Measurements from ENCODE around the gene RPS27. TPM values are rescaled to one million over a fixed set of nuclear protein-coding genes. Genes with fewer than 3 reads are reported as not detected.
A peak's percentile ranks its signal among the peaks of the same experiment; 100 is the strongest.

RPS27 gene
- total and polyA plus RNA-seq, 2 experiments from 2014 or later = 1,371 to 3,355 TPM

- TF ChIP-seq CTCF (conservative IDR thresholded peaks at IDR 0.05; ENCODE audit: low read depth in 2 of 2) (peak; percentile 15 to 59; a peak in 2 of 4 replicates), ZNF331 (CRISPR knock-in tag; IDR thresholded peaks at IDR 0.05; ENCODE audit: low read depth) (no peak), CREB1 (CRISPR knock-in tag; IDR thresholded peaks at IDR 0.05; ENCODE audit: low read depth) (peak; percentile 45; the same call in 1 of the 2 replicates)
Measured at GRCh38 chr1:153967107-153967999, 23.2 kb upstream of the RPS27 start, which contains the start of gene CREB3L4 (continued).

GRCh38 chr1:153968000-153968363, 22.6 kb upstream of the RPS27 start:
- Mint-ChIP-seq H3K4me1 (peaks cover 21% of the 10 kb centered on the region), H3K4me3 (peak overlapping the region; percentile 81), H3K27me3 (ENCODE audit: insufficient read depth, low read depth, poor library complexity) (peaks cover 17% of the 10 kb centered on the region), H3K27ac (peak overlapping the region; percentile 97), H3K36me3 (ENCODE audit: low read depth) (peaks cover 35% of the 10 kb centered on the region), H3K9me3 (peaks cover 4% of the 10 kb centered on the region; the same call in 1 of the 3 replicates)
- Histone ChIP-seq H4K20me1 (replicated peaks; ENCODE audit: insufficient read depth) (no peaks in the 10 kb centered on the region), H3K4me1 (ENCODE audit: insufficient read depth) (peaks cover 28% of the 10 kb centered on the region), H3K4me3 (peak overlapping the region; percentile 62), H3K79me2 (replicated peaks; ENCODE audit: insufficient read depth) (peaks cover 28% of the 10 kb centered on the region), H3K27me3 (ENCODE audit: insufficient read depth) (no peaks in the 10 kb centered on the region), H3F3A (replicated peaks; ENCODE audit: low read depth) (peaks cover 27% of the 10 kb centered on the region; the same call in 1 of the 2 replicates), H2AFZ (no peak overlapping the region), H3K27ac (ENCODE audit: low read depth) (peak overlapping the region; percentile 97), H3K36me3 (ENCODE audit: insufficient read depth) (no peaks in the 10 kb centered on the region; the same call in 1 of the 2 replicates), H3K9me2 (ENCODE audit: insufficient read depth) (no peaks in the 10 kb centered on the region), H3K4me2 (peak overlapping the region; percentile 76)
- ATAC-seq = peak; percentile 3
- DNase-seq (ENCODE audit: low spot score) = peak; percentile 79
- TF ChIP-seq ZNF114 (CRISPR knock-in tag; IDR thresholded peaks at IDR 0.05) (no peak), REST (IDR thresholded peaks at IDR 0.05; ENCODE audit: unreplicated experiment) (no peak), NANOG (IDR thresholded peaks at IDR 0.05; ENCODE audit: borderline replicate concordance) (no peak), EZH2 (IDR thresholded peaks at IDR 0.05; ENCODE audit: low read depth, unreplicated experiment) (no peak), CTCF (conservative IDR thresholded peaks at IDR 0.05; ENCODE audit: low read depth in 2 of 2) (no peak), CREB1 (CRISPR knock-in tag; IDR thresholded peaks at IDR 0.05; ENCODE audit: low read depth) (no peak), ETS1 (IDR thresholded peaks at IDR 0.05) (no peak), ZNF331 (CRISPR knock-in tag; IDR thresholded peaks at IDR 0.05; ENCODE audit: low read depth) (no peak), STAT1 (IDR thresholded peaks at IDR 0.05; ENCODE audit: unreplicated experiment) (no peak)
